ENCODE data around the gene DPP10.

DNA sequence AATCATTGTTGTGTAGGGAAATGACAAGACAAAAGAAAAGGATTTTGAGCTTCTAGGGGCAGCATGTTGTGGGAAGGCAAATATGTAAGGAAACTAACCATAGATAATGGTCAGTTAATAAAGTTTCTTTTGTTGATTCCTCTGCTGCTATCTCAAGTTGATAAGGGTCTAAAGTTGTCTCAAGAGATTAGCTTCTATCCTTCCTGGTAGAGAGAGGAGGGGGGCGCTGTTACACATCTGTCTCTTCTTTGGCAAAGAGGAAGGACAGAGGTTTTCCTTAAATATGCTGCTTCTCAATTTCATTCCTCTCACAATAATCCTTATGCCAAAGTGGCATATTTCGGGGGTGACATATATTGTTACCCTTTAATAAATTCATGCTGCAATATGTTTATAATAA, 944.0 kb downstream of the DPP10 start:
- TF ChIP-seq, protein P1, sequence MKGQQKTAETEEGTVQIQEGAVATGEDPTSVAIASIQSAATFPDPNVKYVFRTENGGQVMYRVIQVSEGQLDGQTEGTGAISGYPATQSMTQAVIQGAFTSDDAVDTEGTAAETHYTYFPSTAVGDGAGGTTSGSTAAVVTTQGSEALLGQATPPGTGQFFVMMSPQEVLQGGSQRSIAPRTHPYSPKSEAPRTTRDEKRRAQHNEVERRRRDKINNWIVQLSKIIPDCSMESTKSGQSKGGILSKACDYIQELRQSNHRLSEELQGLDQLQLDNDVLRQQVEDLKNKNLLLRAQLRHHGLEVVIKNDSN (IDR thresholded peaks at IDR 0.05): no peak
- TF ChIP-seq RAD21 (IDR thresholded peaks at IDR 0.05; ENCODE audit: low read depth) (no peak), EP300 (IDR thresholded peaks at IDR 0.05; ENCODE audit: borderline replicate concordance) (no peak), EGR1 (IDR thresholded peaks at IDR 0.05) (no peak), NFIC (IDR thresholded peaks at IDR 0.05) (no peak), TCF12 (IDR thresholded peaks at IDR 0.05; ENCODE audit: low read depth) (no peak), FOXM1 (IDR thresholded peaks at IDR 0.05; ENCODE audit: borderline replicate concordance, low read depth) (no peak), TEAD4 (IDR thresholded peaks at IDR 0.05) (no peak), ZBTB7A (IDR thresholded peaks at IDR 0.05; ENCODE audit: low read depth) (no peak), CEBPB (IDR thresholded peaks at IDR 0.05) (no peak)
- TF ChIP-seq, protein P2, sequence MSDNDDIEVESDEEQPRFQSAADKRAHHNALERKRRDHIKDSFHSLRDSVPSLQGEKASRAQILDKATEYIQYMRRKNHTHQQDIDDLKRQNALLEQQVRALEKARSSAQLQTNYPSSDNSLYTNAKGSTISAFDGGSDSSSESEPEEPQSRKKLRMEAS (IDR thresholded peaks at IDR 0.05): no peak

Data from Ishikawa (cell line).